NCI-H2029 (cell line): Measurements from ENCODE around the gene TREH.

Experiments used
- DNase-seq: peaks from one replicate; lab custom pipeline; 2025; lab: John Stamatoyannopoulos, UW

TREH gene

DNA sequence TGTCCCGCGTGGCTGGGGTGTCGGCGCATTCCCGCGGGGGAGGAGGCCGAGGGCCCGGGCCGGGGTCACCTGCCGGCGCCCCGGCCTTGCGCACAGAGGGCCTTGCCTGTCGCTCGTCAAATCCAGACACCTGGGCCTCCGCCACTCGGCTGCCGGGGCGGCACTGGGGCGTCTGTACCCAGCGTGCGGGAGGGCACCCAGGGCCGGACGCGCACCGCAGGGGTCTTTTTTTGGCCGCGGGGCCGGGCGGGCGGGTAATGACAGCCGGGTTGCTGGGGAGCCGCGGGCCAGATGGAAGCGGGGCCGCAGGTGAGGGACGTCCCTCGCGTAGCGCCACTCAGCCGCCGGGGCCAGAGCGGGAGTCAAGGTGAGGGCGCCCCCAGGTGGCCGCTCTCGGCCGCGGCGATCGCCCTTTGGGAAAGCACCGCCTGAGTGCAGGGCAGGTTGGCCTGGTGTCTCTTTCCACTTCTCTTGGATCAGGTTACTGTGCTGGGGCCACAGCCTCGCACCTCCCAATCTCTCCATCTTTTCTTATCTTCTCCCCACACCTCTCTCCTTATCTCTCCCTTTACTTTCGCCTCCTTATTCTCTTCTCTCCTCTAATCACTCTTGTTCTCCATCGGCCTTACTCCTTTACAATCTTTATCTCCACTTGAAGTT, 68.5 kb downstream of the TREH start:
- peak; percentile 65 for DNase-seq

- DNase-seq, result no peak
These were observed 69.2 kb downstream of the TREH start for GRCh38 chr11:118610225-118610772.

- no peak for DNase-seq
These were observed 69.8 kb downstream of the TREH start for GRCh38 chr11:118609380-118610224.

- no peak for DNase-seq
These were observed 70.9 kb downstream of the TREH start for GRCh38 chr11:118608360-118609227.

GRCh38 chr11:118607401-118608359, 71.8 kb downstream of the TREH start, which contains the start of gene PHLDB1:
PHLDB1 (plus strand) TSS chr11:118607615; CDS start chr11:118613837, 6,222 bp downstream.
- no peak for DNase-seq
